Measurements from ENCODE around the gene MKKS. TPM values are rescaled to one million over a fixed set of nuclear protein-coding genes. Genes with fewer than 3 reads are reported as not detected.

MKKS gene
- total and polyA plus RNA-seq, 8 donors: 13.8 to 30.2 (median 24.6) TPM

DNA sequence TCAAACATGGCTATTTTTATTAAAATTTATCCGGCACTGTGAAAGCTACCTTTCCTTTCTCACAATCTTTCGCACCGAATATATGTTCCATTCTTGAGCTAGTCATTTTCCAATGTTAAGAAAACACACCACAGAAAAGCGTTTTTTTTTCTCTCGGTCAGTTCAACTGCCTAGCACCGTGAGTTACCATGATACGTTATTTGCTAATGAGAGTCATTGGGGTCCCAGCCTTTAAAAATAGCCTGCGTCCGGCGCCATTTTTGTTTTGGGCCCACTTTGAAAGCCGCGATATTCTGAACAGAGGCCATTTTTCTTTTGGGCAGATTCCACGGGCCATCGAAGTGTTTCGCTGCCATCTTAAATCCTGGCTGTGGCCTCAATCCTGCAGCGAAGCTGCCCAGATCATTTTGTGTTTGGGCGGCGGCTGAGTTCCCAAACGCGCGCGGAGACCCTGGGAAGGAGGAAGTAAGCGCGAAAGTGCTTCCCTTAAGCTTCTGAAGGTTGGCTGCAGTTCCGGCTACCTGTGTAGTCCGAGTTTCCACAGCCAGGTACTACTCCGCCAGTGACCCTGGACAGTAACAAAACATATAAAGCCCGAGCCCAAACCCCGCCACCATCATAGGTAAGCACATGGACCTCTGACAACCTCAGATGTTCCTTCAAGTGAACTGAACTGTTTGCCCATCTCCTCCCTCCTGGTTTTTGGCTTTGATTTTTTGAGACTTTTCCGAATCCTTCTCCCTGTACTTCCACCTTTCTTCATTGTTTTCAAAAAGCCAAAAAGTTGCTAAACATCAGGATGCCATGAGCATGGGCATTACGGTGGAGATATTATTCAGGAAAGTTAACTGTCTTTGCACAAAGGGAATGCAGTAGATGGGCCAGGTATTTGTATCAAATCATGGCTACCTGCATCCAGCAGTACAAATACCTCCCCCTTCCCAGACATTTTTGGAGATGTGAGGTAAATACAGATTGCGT lies 1.1 kb upstream of the MKKS start, which contains the start of gene SLX4IP:
Gene SLX4IP (plus strand): TSS at position 474 of the 981 bp plus-strand sequence. CDS start 22,900 bp downstream, outside the sequence.
- H3K36me3 ChIP-seq: no peaks in the 10 kb centered on the region
- ATAC-seq: peak; percentile 85
- no peaks in the 10 kb centered on the region for H3K9me3 ChIP-seq
- no peaks in the 10 kb centered on the region for H3K27me3 ChIP-seq
- intact Hi-C loops (cut with DNase I): loop anchor here in 1 of 2 donors (10.0 kb wide), 1 partner anchor 970 kb away; no protein-coding TSS in a partner anchor
- TF ChIP-seq, protein P1, sequence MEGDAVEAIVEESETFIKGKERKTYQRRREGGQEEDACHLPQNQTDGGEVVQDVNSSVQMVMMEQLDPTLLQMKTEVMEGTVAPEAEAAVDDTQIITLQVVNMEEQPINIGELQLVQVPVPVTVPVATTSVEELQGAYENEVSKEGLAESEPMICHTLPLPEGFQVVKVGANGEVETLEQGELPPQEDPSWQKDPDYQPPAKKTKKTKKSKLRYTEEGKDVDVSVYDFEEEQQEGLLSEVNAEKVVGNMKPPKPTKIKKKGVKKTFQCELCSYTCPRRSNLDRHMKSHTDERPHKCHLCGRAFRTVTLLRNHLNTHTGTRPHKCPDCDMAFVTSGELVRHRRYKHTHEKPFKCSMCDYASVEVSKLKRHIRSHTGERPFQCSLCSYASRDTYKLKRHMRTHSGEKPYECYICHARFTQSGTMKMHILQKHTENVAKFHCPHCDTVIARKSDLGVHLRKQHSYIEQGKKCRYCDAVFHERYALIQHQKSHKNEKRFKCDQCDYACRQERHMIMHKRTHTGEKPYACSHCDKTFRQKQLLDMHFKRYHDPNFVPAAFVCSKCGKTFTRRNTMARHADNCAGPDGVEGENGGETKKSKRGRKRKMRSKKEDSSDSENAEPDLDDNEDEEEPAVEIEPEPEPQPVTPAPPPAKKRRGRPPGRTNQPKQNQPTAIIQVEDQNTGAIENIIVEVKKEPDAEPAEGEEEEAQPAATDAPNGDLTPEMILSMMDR (IDR thresholded peaks at IDR 0.05): no peak
- H3K4me1 ChIP-seq: peaks cover 8 to 43% of the 10 kb centered on the region in 2 donors
- DNase-seq: peak; percentile 94 to 97 (median 95)
- peak within 1 kb of the TSS; percentile 71 to 84 for H3K4me3 ChIP-seq
- peak within 1 kb of the TSS; percentile 93 for H3K27ac ChIP-seq

DNA sequence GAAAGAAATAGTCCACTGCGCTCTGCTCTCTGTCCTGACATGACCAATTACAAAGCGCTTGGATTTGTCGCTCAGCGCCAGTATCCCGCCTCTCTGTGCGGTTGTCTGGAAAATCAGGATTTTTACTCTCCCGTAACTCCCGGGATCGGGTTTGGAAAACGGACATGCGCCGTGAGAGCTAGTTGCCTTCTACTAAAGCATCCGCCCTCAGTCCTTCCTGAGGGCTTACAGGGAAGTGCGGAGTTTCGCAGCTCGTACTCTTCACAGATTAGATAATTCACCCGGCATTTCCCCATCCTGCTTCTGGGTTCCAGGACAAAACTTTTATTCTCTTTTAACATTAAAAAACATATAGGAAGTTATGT lies 427 bp upstream of the MKKS start:
- peak; percentile 91 for ATAC-seq
- H3K27me3 ChIP-seq: no peaks in the 10 kb centered on the region
- intact Hi-C loops (cut with DNase I): loop anchor here in 1 of 2 donors (10.0 kb wide), 1 partner anchor 970 kb away; no protein-coding TSS in a partner anchor
- no peaks in the 10 kb centered on the region for H3K36me3 ChIP-seq
- no peaks in the 10 kb centered on the region for H3K9me3 ChIP-seq
- peak overlapping the region; percentile 93 for H3K27ac ChIP-seq
- peak overlapping the region; percentile 71 to 84 for H3K4me3 ChIP-seq
- H3K4me1 ChIP-seq: peaks cover 8 to 43% of the 10 kb centered on the region in 2 donors
- peak; percentile 83 to 98 (median 94) for DNase-seq
- TF ChIP-seq, protein P1 (IDR thresholded peaks at IDR 0.05): no peak

- Histone ChIP-seq H3K36me3 (no peaks in the 10 kb centered on the region), H3K4me3 (peak overlapping the region; percentile 71 to 84), H3K27ac (peak overlapping the region; percentile 93), H3K27me3 (no peaks in the 10 kb centered on the region), H3K9me3 (no peaks in the 10 kb centered on the region), H3K4me1 (peaks cover 8 to 43% of the 10 kb centered on the region in 2 donors)
- TF ChIP-seq, protein P1 (IDR thresholded peaks at IDR 0.05): no peak
- ATAC-seq (no peak), DNase-seq (peak in 1 of 4 donors; percentile 78)
- intact Hi-C loops (cut with DNase I): loop anchor here in 1 of 2 donors (10.0 kb wide), 1 partner anchor 968 kb away; no protein-coding TSS in a partner anchor
These were observed 904 bp downstream of the MKKS start for GRCh38 chr20:10433014-10433622.

DNA sequence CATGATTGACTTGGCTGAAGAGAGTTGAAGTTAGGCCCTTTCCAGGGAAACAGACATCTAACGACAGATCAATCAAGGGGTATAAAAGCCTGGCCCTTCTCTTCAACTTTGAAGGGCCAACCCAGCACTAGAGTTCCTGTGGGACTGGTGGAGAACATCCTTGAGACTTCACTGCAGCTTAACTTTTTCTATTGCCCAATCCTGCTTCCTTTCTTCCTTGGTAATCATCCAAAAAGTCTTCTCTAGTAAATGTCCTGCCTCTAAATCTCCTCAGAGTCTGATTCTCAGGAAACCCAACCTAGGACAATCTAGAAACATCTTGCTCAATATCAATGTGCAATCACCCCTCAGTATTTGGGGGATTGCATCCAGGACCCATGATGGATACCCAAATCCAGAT lies 1.9 kb downstream of the MKKS start:
- peaks cover 8 to 43% of the 10 kb centered on the region in 2 donors for H3K4me1 ChIP-seq
- no peaks in the 10 kb centered on the region for H3K9me3 ChIP-seq
- DNase-seq (no peak), ATAC-seq (no peak)
- intact Hi-C loops (cut with DNase I): loop anchor here in 1 of 2 donors (10.0 kb wide), 1 partner anchor 967 kb away; no protein-coding TSS in a partner anchor
- H3K27ac ChIP-seq: no peak overlapping the region
- H3K36me3 ChIP-seq: no peaks in the 10 kb centered on the region
- no peak overlapping the region for H3K4me3 ChIP-seq
- H3K27me3 ChIP-seq: no peaks in the 10 kb centered on the region
- TF ChIP-seq, protein P1 (IDR thresholded peaks at IDR 0.05): no peak
